GM12891 (cell line): ENCODE data around the gene PACSIN2.

ENCODE experiments used
- POLR2A ChIP-seq: IDR thresholded peaks from 2 replicates; pipeline ENCODE4 v1.6.1; 2011; ENCODE audit warnings: low read depth, low read length, control low read depth
- POLR2AphosphoS5 ChIP-seq: IDR thresholded peaks from 2 replicates; pipeline ENCODE4 v1.6.1; 2011; ENCODE audit warnings: low read depth, low read length, control low read depth
- POU2F2 ChIP-seq: IDR thresholded peaks from 2 replicates; pipeline ENCODE4 v1.6.1; 2011; ENCODE audit warnings: low read depth, mild to moderate bottlenecking, control low read depth, low read length, moderate library complexity
- SPI1 ChIP-seq: IDR thresholded peaks from 2 replicates; pipeline ENCODE4 v1.6.1; 2011; ENCODE audit warnings: low read depth, low read length, control low read depth
- TAF1 ChIP-seq: IDR thresholded peaks from 2 replicates; pipeline ENCODE4 v1.6.1; 2011; ENCODE audit warnings: low read depth, low read length, control low read depth

GRCh38 chr22:42848941-42849550 is 165.9 kb downstream of the PACSIN2 start:
- TF ChIP-seq POLR2AphosphoS5 (no peak), POLR2A (no peak; the same call in 1 of the 2 replicates), TAF1 (no peak), SPI1 (no peak), POU2F2 (no peak)
